ENCODE data around the gene CAPN11. TPM values are rescaled to one million over a fixed set of nuclear protein-coding genes. Genes with fewer than 3 reads are reported as not detected.

CAPN11 gene
- total and polyA plus RNA-seq, 9 of the 15 experiments (the other 6 are each of a cell fraction or from before 2014, with no cell fraction given), result 0.03 to 0.61 (median 0.17) TPM; not detected in 1

- 0 out of 2 replicates have a peak, but pooled peaks have one; percentile 11 for TF ChIP-seq NR2C1 (IDR thresholded peaks at IDR 0.05)
- TF ChIP-seq NR2C1 (tag; IDR thresholded peaks at IDR 0.05), result no peak
- TF ChIP-seq ZNF347 (CRISPR knock-in tag; IDR thresholded peaks at IDR 0.05; ENCODE audit: low read depth), result no peak
- no peak for TF ChIP-seq HNRNPL (IDR thresholded peaks at IDR 0.05; ENCODE audit: low read depth, low read length)
- TF ChIP-seq IFI16 (CRISPR knock-in tag; IDR thresholded peaks at IDR 0.05), result no peak
- TF ChIP-seq NCOA1 (IDR thresholded peaks at IDR 0.05; ENCODE audit: low read depth), result peak; percentile 61; the same call in 1 of the 2 replicates
- no peak for TF ChIP-seq SMARCA5 (IDR thresholded peaks at IDR 0.05)
- no peak for TF ChIP-seq MITF (IDR thresholded peaks at IDR 0.05)
- TF ChIP-seq MIER1 (IDR thresholded peaks at IDR 0.05; ENCODE audit: low read depth), result no peak
- TF ChIP-seq CTCF (IDR thresholded peaks at IDR 0.05 in 2 of 3, conservative IDR thresholded peaks at IDR 0.05 in 1 of 3; ENCODE audit: insufficient read depth in 2 of 3, low read depth in 1 of 3, low read length in 3 of 3), result no peak
- no peak for TF ChIP-seq KLF10 (CRISPR knock-in tag; IDR thresholded peaks at IDR 0.05)
- TF ChIP-seq ZFP91 (CRISPR knock-in tag; IDR thresholded peaks at IDR 0.05), result no peak
- TF ChIP-seq ZNF75A (CRISPR knock-in tag; IDR thresholded peaks at IDR 0.05), result no peak
- peak; percentile 64; the same call in 1 of the 2 replicates for TF ChIP-seq ZC3H8 (IDR thresholded peaks at IDR 0.05)
Observed at GRCh38 chr6:44226368-44227147, 67.9 kb downstream of the CAPN11 start (continued).

All from K562 (cell line).